Panc1 (cell line): ENCODE results near the gene ERCC6.

ENCODE experiments used
- CTCF ChIP-seq: fragments of 450-650 bp; IDR thresholded peaks from 2 replicates; pipeline ENCODE4 v1.5.1; 2017; ENCODE audit warnings: mild to moderate bottlenecking
- POLR2AphosphoS5 ChIP-seq: IDR thresholded peaks from 2 replicates; pipeline ENCODE4 v1.6.1; 2012; ENCODE audit warnings: mild to moderate bottlenecking, low read depth, low read length, moderate library complexity
- SIN3A ChIP-seq: IDR thresholded peaks from 2 replicates; pipeline ENCODE4 v1.6.1; 2012; ENCODE audit warnings: low read depth, mild to moderate bottlenecking, low read length, moderate library complexity, borderline replicate concordance; ENCODE audit not compliant: insufficient read depth

- TF ChIP-seq POLR2AphosphoS5, result no peak
- TF ChIP-seq CTCF, result peak; percentile 82
- TF ChIP-seq SIN3A, result no peak
These were observed 26.7 kb downstream of the ERCC6 start for GRCh38 chr10:49512121-49512809.
